Measurements from ENCODE around the gene NKD1. TPM values are rescaled to one million over a fixed set of nuclear protein-coding genes. Genes with fewer than 3 reads are reported as not detected.
A peak's percentile ranks its signal among the peaks of the same experiment; 100 is the strongest.

Gene NKD1
- total and polyA plus RNA-seq, 8 donors = 12.5 to 46.9 (median 37.9) TPM

DNA sequence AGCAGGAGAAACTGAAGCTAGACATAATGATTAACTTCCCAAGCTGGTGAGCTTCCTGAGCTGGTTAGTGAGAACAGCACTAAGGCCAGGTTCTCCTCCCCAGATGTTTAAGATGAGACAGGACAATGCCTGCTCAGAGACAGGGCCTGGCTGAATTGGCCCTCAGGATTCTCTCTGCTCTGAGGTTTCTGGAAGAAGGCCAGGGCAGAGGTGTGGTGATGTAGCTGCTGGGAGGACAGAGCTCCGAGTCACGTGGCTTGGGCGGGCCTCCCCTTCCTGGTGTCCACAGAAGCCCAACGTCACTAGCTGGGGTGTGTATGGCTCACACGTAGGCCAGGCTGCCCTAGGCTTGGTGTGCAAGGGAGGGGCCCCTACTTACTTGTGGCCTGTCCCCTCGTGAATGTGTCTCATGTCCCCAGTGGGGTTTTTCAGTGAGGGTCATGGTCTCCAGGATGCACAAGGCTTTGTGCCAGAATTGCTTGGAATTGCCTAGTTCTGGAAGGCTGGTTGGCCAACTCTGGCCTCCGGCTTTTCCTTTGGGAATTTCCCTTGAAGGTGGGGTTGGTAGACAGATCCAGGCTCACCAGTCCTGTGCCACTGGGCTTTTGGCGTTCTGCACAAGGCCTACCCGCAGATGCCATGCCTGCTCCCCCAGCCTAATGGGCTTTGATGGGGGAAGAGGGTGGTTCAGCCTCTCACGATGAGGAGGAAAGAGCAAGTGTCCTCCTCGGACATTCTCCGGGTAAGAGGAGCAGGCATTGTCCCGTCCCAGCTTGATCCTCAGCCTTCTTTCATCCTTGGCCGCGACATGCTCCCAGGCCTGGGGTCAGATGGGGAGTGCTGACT, 148.6 kb downstream of the NKD1 start:
- no peaks in the 10 kb centered on the region for H3K9me3 ChIP-seq
- peak overlapping the region; percentile 75 to 81 for H3K27ac ChIP-seq
- intact Hi-C loops (cut with DNase I) = no loop called here
- H3K4me1 ChIP-seq = peaks cover 27 to 75% of the 10 kb centered on the region in 2 donors
- TF ChIP-seq, protein P1, sequence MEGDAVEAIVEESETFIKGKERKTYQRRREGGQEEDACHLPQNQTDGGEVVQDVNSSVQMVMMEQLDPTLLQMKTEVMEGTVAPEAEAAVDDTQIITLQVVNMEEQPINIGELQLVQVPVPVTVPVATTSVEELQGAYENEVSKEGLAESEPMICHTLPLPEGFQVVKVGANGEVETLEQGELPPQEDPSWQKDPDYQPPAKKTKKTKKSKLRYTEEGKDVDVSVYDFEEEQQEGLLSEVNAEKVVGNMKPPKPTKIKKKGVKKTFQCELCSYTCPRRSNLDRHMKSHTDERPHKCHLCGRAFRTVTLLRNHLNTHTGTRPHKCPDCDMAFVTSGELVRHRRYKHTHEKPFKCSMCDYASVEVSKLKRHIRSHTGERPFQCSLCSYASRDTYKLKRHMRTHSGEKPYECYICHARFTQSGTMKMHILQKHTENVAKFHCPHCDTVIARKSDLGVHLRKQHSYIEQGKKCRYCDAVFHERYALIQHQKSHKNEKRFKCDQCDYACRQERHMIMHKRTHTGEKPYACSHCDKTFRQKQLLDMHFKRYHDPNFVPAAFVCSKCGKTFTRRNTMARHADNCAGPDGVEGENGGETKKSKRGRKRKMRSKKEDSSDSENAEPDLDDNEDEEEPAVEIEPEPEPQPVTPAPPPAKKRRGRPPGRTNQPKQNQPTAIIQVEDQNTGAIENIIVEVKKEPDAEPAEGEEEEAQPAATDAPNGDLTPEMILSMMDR (IDR thresholded peaks at IDR 0.05) = no peak
- no peak overlapping the region for H3K4me3 ChIP-seq
- no peaks in the 10 kb centered on the region for H3K36me3 ChIP-seq
- H3K27me3 ChIP-seq = no peaks in the 10 kb centered on the region
- DNase-seq (peak in 2 of 4 donors; percentile 93 to 95), ATAC-seq (peak; percentile 68)

DNA sequence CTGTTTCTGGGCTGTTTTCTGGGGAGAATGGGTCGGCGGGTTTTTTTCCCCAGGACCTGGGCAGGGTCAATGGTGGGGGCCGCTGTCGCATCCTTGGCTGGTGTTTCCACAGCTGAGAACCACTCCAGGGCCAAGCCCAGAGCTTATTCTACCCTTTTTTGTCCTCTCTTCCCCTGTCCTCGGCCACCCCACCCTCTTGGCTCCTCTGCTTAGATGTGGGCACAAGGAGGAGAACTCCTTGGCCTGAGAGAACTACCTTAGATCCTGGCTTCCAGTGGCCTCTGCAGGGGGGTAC, 149.2 kb downstream of the NKD1 start:
- Histone ChIP-seq H3K4me1 (peaks cover 27 to 75% of the 10 kb centered on the region in 2 donors), H3K27ac (peak overlapping the region; percentile 75 to 81), H3K4me3 (peak overlapping the region in 1 of 2 donors; percentile 38), H3K27me3 (no peaks in the 10 kb centered on the region), H3K9me3 (no peaks in the 10 kb centered on the region), H3K36me3 (no peaks in the 10 kb centered on the region)
- no peak for DNase-seq
- TF ChIP-seq, protein P1 (IDR thresholded peaks at IDR 0.05) = no peak
- intact Hi-C loops (cut with DNase I) = no loop called here
- ATAC-seq = no peak

DNA sequence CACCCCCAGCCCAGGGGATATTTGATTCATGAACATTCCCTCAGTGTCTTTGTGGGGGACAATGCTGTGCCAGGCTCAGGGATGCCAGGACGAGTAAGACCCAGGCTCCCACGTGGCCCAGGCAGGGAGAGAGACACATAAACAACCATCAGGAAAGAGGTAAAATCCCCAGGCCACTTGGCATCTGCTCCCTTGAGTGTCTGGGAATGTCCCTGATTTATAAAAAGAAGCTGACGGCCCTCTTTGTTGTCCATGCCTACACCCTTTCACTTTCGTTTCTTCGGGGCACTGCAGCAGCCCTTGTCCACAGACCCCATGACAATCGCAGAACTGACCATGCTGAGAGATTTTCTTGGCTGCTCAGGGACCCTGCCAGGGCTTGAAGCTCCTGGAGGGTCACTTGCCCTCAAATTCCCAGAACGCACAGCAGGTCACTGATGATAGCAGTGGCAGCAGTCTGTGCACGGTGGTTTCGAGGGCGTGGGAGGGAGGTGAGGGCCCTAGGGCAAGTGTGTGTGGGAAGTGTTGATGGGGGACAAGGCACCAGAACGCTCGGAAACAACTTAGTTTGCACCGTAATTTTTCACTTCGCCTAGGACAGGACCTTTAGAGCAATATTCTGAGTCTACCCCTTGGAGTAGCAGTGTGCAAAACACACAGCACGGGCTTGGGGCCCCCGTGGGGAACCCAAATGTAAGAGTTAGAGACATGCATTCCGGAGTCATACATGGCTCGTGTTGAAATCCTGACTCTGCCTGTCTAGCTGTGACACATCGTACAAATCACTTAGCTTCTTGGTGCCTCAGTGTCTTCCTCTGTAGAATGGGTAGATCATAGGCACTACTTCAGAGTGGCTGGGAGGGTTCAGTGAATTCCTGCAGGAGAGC, 149.9 kb downstream of the NKD1 start:
- intact Hi-C loops (cut with DNase I) = no loop called here
- ATAC-seq (peak; percentile 74), DNase-seq (peak in 2 of 4 donors; percentile 57 to 64)
- Histone ChIP-seq H3K9me3 (no peaks in the 10 kb centered on the region), H3K36me3 (peaks cover 0 to 4% of the 10 kb centered on the region in 2 donors), H3K27ac (peak overlapping the region; percentile 75 to 81), H3K4me3 (peak overlapping the region; percentile 11 to 38), H3K27me3 (no peaks in the 10 kb centered on the region), H3K4me1 (peaks cover 27 to 78% of the 10 kb centered on the region in 2 donors)
- TF ChIP-seq, protein P1 (IDR thresholded peaks at IDR 0.05) = no peak

Other genes starting within 250 kb of the NKD1 start
- 10 to 100 TPM; 59.8 to 66.8 TPM for gene BRD7, start 179.4 kb upstream of the NKD1 start, total RNA-seq
- 100 to 1,000 TPM in 4 of 6 donors, 10 to 100 TPM in 2; 87.5 to 113 (median 102) TPM for gene BRD7, start 179.4 kb upstream of the NKD1 start, polyA plus RNA-seq (ENCODE audit: insufficient read length in 6 of 6)
- 10 to 100 TPM in 1 of 2 donors, 1 to 10 TPM in 1; 6.4 to 17.6 TPM for gene SNX20, start 132.9 kb downstream of the NKD1 start, total RNA-seq
- 1 to 10 TPM; 1.3 to 1.8 (median 1.5) TPM for gene SNX20, start 132.9 kb downstream of the NKD1 start, polyA plus RNA-seq (ENCODE audit: insufficient read length in 6 of 6)
- gene NOD2, start 145.2 kb downstream of the NKD1 start, total RNA-seq = 10 to 100 TPM in 1 of 2 donors, 1 to 10 TPM in 1; 3.4 to 15.2 TPM
- gene NOD2, start 145.2 kb downstream of the NKD1 start, polyA plus RNA-seq (ENCODE audit: insufficient read length in 6 of 6) = 1 to 10 TPM in 4 of 6 donors, under 1 TPM in 2; 0.79 to 3.3 (median 1.5) TPM
- gene CYLD, start 193.7 kb downstream of the NKD1 start, total RNA-seq = 10 to 100 TPM; 40.5 to 52.1 TPM
- 10 to 100 TPM; 27.1 to 31.9 (median 29.7) TPM for gene CYLD, start 193.7 kb downstream of the NKD1 start, polyA plus RNA-seq (ENCODE audit: insufficient read length in 6 of 6)